Right lobe of liver (tissue), 6 donors: ENCODE measurements around the gene XAB2. TPM values are rescaled to one million over a fixed set of nuclear protein-coding genes. Genes with fewer than 3 reads are reported as not detected.
A peak's percentile ranks its signal among the peaks of the same experiment; 100 is the strongest.

Experiments
- ATAC-seq, 4 donors: fragments of 200-7000 bp; cut with Tn5 transposase; one replicate each; pipeline ENCODE4 v1.9.1; 2020; ENCODE audit warnings: mild to moderate bottlenecking in 4 of 4, moderate library complexity in 4 of 4
- DNase-seq, 3 donors: peaks; one replicate each; pipeline ENCODE4 v3.0.0-alpha.2; 2020
- H3K27ac ChIP-seq, 3 donors: fragments of 200-600 bp; one replicate each; pipeline ENCODE4 v1.8.0; 2022
- H3K27me3 ChIP-seq, 2 donors: fragments of 200-600 bp; one replicate each; pipeline ENCODE4 v1.8.0; 2022
- H3K36me3 ChIP-seq, 4 donors: fragments of 200-600 bp; sonication (generic) in 1 of 4; one replicate each; pipeline versions ENCODE4 v1.5.1 to v1.8.0; 2017 to 2022; ENCODE audit warnings: control low read depth in 1 of 4
- H3K4me1 ChIP-seq, 4 donors: fragments of 200-600 bp; sonication (generic) in 1 of 4; one replicate each; pipeline versions ENCODE4 v1.5.1 to v1.8.0; 2017 to 2022; ENCODE audit warnings: control low read depth in 1 of 4
- H3K4me3 ChIP-seq, 3 donors: fragments of 200-600 bp; one replicate each; pipeline ENCODE4 v1.8.0; 2022
- H3K9me3 ChIP-seq, 4 donors: fragments of 200-600 bp; sonication (generic) in 1 of 4; one replicate each; pipeline versions ENCODE4 v1.5.1 to v1.8.0; 2017 to 2022; ENCODE audit warnings: control low read depth in 1 of 4
- POLR2A ChIP-seq: fragments of 450-650 bp; IDR thresholded peaks from one replicate; pipeline ENCODE4 v1.6.1; 2017; ENCODE audit warnings: antibody characterized with exemption, mild to moderate bottlenecking
- WGBS: methylation state at CpG from one replicate; pipeline ENCODE4 v1.1.6; 2018; ENCODE audit warnings: low coverage, low lambda C conversion rate; ENCODE audit not compliant: insufficient coverage; ENCODE audit errors: missing lambda C conversion rate; 5-methylcytosine and 5-hydroxymethylcytosine counted together
- intact Hi-C, 2 donors: fragments of 100-400 bp; cut with DNase I; formaldehyde crosslinking; loops; one replicate each; pipeline versions ENCODE4 v1.11.2 to v1.14.1; 2022
- total RNA-seq, 6 experiments: library from RNA; depleted of rRNA in 2 of 6; stranded (reverse); fragments of >200 nt in 2 of 6; fragmentation: NEBNext Ultra II Directional in 3 of 6; extraction: Animal tissue kit (Norgen Biotek cat#: 25700) in 3 of 6; gene quantifications; one replicate each; pipeline versions ENCODE4 v1.1.0 to v1.2.4, GENCODE V29; 2016 to 2023
- TF ChIP-seq, protein P1 (sequence below), 4 donors: fragments of 200-600 bp in 3 of 4; fragments of 450-650 bp in 1 of 4; IDR thresholded peaks; one replicate each; pipeline versions ENCODE4 v1.5.1 to v1.8.0; 2016 to 2022; ENCODE audit warnings: antibody characterized with exemption in 4 of 4, mild to moderate bottlenecking in 2 of 4
- donor health status: DM: no; HTN: yes; CAD: no.
- donor health status: DM: no; HTN: no; CAD: no.
- donor health status: DM: no; HTN: no; CAD: no.
- donor health status: DM: no; HTN: yes; CAD: no.
- donor health status: DM: no; HTN: yes; CAD: no.

The XAB2 gene
- total RNA-seq, 6 experiments from 2014 or later: 12.8 to 21.3 (median 17.8) TPM

DNA sequence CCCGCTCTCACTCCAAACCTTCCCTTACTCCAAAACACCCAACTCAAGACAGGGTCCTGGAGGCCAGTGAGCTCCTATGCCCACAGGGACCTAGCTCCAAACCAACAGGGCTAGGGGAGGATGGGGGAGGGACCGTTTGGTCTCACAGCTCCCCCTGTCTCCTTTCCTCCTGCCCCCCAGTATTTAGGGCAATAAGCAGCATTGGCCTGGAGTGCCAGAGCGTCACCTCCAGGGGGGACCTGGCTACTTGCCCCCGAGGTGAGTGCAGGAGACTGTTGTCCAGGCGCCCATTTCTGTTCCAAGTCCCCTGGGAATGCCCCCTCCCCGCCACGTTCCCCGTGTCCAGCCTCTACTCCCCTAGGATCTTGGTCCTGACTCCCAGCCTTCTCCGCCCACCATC is 40.3 kb upstream of the XAB2 start:
- WGBS: 100% methylated on average over 1 of the region's 9 CpGs
- intact Hi-C loops: no loop called here

GRCh38 chr19:7668842-7669241 is 39.5 kb upstream of the XAB2 start, which contains the start of gene RETN:
Gene RETN, plus strand, starts transcription at chr19:7669049. Its CDS starts 278 bp downstream, at chr19:7669327.
- Histone ChIP-seq H3K27ac (no peak within 1 kb of the TSS), H3K9me3 (no peaks in the 10 kb centered on the region), H3K4me3 (no peak within 1 kb of the TSS), H3K4me1 (no peaks in the 10 kb centered on the region), H3K36me3 (no peaks in the 10 kb centered on the region), H3K27me3 (no peaks in the 10 kb centered on the region)
- TF ChIP-seq, protein P1, sequence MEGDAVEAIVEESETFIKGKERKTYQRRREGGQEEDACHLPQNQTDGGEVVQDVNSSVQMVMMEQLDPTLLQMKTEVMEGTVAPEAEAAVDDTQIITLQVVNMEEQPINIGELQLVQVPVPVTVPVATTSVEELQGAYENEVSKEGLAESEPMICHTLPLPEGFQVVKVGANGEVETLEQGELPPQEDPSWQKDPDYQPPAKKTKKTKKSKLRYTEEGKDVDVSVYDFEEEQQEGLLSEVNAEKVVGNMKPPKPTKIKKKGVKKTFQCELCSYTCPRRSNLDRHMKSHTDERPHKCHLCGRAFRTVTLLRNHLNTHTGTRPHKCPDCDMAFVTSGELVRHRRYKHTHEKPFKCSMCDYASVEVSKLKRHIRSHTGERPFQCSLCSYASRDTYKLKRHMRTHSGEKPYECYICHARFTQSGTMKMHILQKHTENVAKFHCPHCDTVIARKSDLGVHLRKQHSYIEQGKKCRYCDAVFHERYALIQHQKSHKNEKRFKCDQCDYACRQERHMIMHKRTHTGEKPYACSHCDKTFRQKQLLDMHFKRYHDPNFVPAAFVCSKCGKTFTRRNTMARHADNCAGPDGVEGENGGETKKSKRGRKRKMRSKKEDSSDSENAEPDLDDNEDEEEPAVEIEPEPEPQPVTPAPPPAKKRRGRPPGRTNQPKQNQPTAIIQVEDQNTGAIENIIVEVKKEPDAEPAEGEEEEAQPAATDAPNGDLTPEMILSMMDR (IDR thresholded peaks at IDR 0.05): no peak
- no peak for TF ChIP-seq POLR2A
- ATAC-seq (peak in 1 of 4 donors; percentile 32), DNase-seq (no peak)
- WGBS: 50% methylated on average over 2 of the region's 9 CpGs
- intact Hi-C loops: no loop called here

More for the DNA sequence above, 40.3 kb upstream of the XAB2 start:
- no peak overlapping the region for H3K4me3 ChIP-seq
- H3K4me1 ChIP-seq: no peaks in the 10 kb centered on the region
- no peak overlapping the region for H3K27ac ChIP-seq
- DNase-seq (no peak), ATAC-seq (no peak)
- H3K9me3 ChIP-seq: no peaks in the 10 kb centered on the region
- TF ChIP-seq POLR2A: no peak
- TF ChIP-seq, protein P1 (IDR thresholded peaks at IDR 0.05): no peak
- H3K27me3 ChIP-seq: no peaks in the 10 kb centered on the region
- no peaks in the 10 kb centered on the region for H3K36me3 ChIP-seq

GRCh38 chr19:7665076-7665475 is 35.7 kb upstream of the XAB2 start:
- ATAC-seq (no peak), DNase-seq (no peak)
- Histone ChIP-seq H3K4me3 (no peak overlapping the region), H3K4me1 (no peaks in the 10 kb centered on the region), H3K9me3 (no peaks in the 10 kb centered on the region), H3K27ac (no peak overlapping the region), H3K36me3 (no peaks in the 10 kb centered on the region), H3K27me3 (no peaks in the 10 kb centered on the region)
- WGBS: 55% methylated on average over 4 of the region's 4 CpGs
- TF ChIP-seq, protein P1 (IDR thresholded peaks at IDR 0.05): no peak
- TF ChIP-seq POLR2A: no peak
- intact Hi-C loops: no loop called here

- no peak overlapping the region for H3K4me3 ChIP-seq
- DNase-seq: no peak
- no peaks in the 10 kb centered on the region for H3K36me3 ChIP-seq
- no peak overlapping the region for H3K27ac ChIP-seq
- intact Hi-C loops: no loop called here
- H3K27me3 ChIP-seq: no peaks in the 10 kb centered on the region
- no peak for ATAC-seq
- H3K9me3 ChIP-seq: no peaks in the 10 kb centered on the region
- H3K4me1 ChIP-seq: no peaks in the 10 kb centered on the region
- WGBS: 79% methylated on average over 7 of the region's 7 CpGs
- TF ChIP-seq, protein P1 (IDR thresholded peaks at IDR 0.05): no peak
- TF ChIP-seq POLR2A: no peak
These were observed 34.4 kb upstream of the XAB2 start for GRCh38 chr19:7663706-7664105.

GRCh38 chr19:7662657-7663056 is 33.3 kb upstream of the XAB2 start:
- no peak for ATAC-seq
- Histone ChIP-seq H3K36me3 (no peaks in the 10 kb centered on the region), H3K27ac (no peak overlapping the region), H3K9me3 (no peaks in the 10 kb centered on the region), H3K27me3 (no peaks in the 10 kb centered on the region), H3K4me3 (no peak overlapping the region), H3K4me1 (no peaks in the 10 kb centered on the region)
- no peak for DNase-seq
- intact Hi-C loops: no loop called here
- WGBS: 74% methylated on average over 10 of the region's 14 CpGs
- TF ChIP-seq, protein P1 (IDR thresholded peaks at IDR 0.05): no peak
- no peak for TF ChIP-seq POLR2A
